Loucy (cell line): ENCODE data around the gene MCF2L.
"Not testable (repeated sequence)": the region's sequence is repeated elsewhere in the genome, so short reads cannot be mapped to it uniquely, and the experiment has no call there.

ENCODE experiments used
- H2AFZ ChIP-seq: fragments of 200-600 bp; sonication (generic); 2 replicates; pipeline ENCODE4 v1.6.0; 2016; ENCODE audit warnings: antibody characterized with exemption, mild to moderate bottlenecking, low read length, moderate library complexity
- H3F3A ChIP-seq: fragments of 200-600 bp; 2 replicates; pipeline ENCODE4 v1.6.0; 2016; ENCODE audit warnings: antibody characterized with exemption, low read depth, mild to moderate bottlenecking
- H3K27me3 ChIP-seq: fragments of 200-600 bp; sonication (generic); 2 replicates; pipeline ENCODE4 v1.6.1; 2014; ENCODE audit warnings: low read length, mild to moderate bottlenecking; ENCODE audit not compliant: insufficient read depth, poor library complexity, severe bottlenecking
- H3K36me3 ChIP-seq: fragments of 200-600 bp; sonication (generic); 2 replicates; pipeline ENCODE4 v1.6.1; 2016; ENCODE audit warnings: low read length; ENCODE audit not compliant: insufficient read depth
- H3K4me1 ChIP-seq: fragments of 200-600 bp; sonication (generic); 2 replicates; pipeline ENCODE4 v1.5.1; 2014; ENCODE audit warnings: low read length, mild to moderate bottlenecking; ENCODE audit not compliant: insufficient read depth, poor library complexity, severe bottlenecking
- H3K4me2 ChIP-seq: fragments of 200-600 bp; sonication (generic); 2 replicates; pipeline ENCODE4 v1.6.0; 2014; ENCODE audit warnings: antibody characterized with exemption, low read length, low read depth, mild to moderate bottlenecking; ENCODE audit not compliant: poor library complexity, severe bottlenecking
- H3K4me3 ChIP-seq: fragments of 200-600 bp; sonication (generic); 2 replicates; pipeline ENCODE4 v1.5.1; 2014; ENCODE audit warnings: low read length, mild to moderate bottlenecking, mixed read lengths; ENCODE audit not compliant: poor library complexity, severe bottlenecking
- H3K79me2 ChIP-seq: fragments of 200-600 bp; sonication (generic); 2 replicates; pipeline ENCODE4 v1.6.1; 2014; ENCODE audit warnings: low read length; ENCODE audit not compliant: insufficient read depth
- H3K9ac ChIP-seq: fragments of 200-600 bp; sonication (generic); 2 replicates; pipeline ENCODE4 v1.6.0; 2014; ENCODE audit warnings: mild to moderate bottlenecking, low read depth, low read length, moderate library complexity; ENCODE audit not compliant: poor library complexity, severe bottlenecking
- H3K9me2 ChIP-seq: fragments of 200-600 bp; sonication (generic); replicated peaks from 2 replicates; pipeline ENCODE4 v1.6.1; 2016; ENCODE audit warnings: low read depth, low read length, mixed read lengths
- H3K9me3 ChIP-seq: fragments of 200-600 bp; sonication (generic); 2 replicates; pipeline ENCODE4 v1.6.1; 2014; ENCODE audit warnings: mild to moderate bottlenecking, antibody characterized with exemption, low read length, low read depth; ENCODE audit not compliant: insufficient read depth
- H4K20me1 ChIP-seq: fragments of 200-600 bp; sonication (generic); 2 replicates; pipeline ENCODE4 v1.6.0; 2014; ENCODE audit warnings: antibody characterized with exemption, low read length, mild to moderate bottlenecking; ENCODE audit not compliant: insufficient read depth, poor library complexity, severe bottlenecking
- EZH2phosphoT487 ChIP-seq: fragments of 200-600 bp; IDR thresholded peaks from 2 replicates; pipeline ENCODE4 v1.6.1; 2018; ENCODE audit warnings: antibody characterized with exemption, mild to moderate bottlenecking, moderate library complexity, borderline replicate concordance
- TF ChIP-seq, protein P1 (sequence below): fragments of 200-600 bp; sonication (generic); conservative IDR thresholded peaks from 2 replicates; pipeline ENCODE4 v1.5.1; 2014; ENCODE audit warnings: mild to moderate bottlenecking, antibody characterized with exemption, low read length

MCF2L gene

DNA sequence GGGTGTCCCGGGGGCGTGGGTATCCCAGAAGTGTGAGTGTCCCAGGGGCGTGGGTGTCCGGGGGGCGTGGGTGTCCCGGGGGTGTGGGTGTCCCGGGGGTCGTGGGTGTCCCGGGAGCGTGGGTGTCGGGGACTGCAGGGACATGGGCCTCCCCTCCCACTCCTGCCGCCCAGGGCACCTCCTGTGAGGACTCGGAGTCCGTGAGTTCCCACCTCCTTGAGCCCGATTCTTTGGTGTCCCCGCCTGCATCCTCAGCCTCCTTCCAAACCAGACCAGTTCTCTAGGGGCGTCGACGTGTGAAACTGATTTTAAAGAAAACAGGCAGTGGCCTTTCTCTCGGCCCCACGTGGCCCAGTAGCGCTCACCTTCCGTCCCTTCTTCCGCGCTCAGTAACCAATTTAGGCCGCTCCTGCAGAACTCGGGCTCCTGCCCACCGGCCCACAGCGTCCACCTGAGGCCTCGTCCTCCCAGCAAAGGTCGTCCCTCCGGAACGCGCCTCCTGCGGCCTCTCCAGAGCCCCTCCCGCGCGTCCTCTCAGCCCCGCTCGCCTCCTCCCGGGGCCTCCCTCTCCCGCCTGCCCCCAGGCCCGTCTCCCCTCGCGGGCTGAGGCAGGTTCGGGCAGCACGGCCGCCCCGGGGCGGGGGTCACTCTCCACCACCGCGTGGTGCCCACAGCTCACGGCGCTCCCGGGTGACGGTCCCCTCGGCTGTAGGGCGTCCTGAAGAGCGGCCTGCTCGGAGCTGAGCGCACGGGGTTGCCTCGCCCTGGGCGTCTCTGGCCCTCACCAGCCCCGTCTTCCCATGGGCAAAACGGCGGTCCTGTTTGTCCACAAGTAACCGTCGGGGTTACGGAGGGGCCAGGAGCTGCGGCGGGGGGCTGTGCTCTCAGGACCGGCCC, 140.4 kb downstream of the MCF2L start:
- Histone ChIP-seq H3K9ac (no peak overlapping the region), H3K4me2 (no peak overlapping the region), H3K9me3 (no peaks in the 10 kb centered on the region), H3K4me1 (peaks cover 4% of the 10 kb centered on the region), H3K4me3 (no peak overlapping the region), H3K27me3 (no peaks in the 10 kb centered on the region), H3F3A (no peaks in the 10 kb centered on the region), H4K20me1 (no peaks in the 10 kb centered on the region), H2AFZ (no peak overlapping the region), H3K36me3 (no peaks in the 10 kb centered on the region), H3K79me2 (no peaks in the 10 kb centered on the region), H3K9me2 (no peaks in the 10 kb centered on the region)
- no peak for TF ChIP-seq EZH2phosphoT487
- TF ChIP-seq, protein P1, sequence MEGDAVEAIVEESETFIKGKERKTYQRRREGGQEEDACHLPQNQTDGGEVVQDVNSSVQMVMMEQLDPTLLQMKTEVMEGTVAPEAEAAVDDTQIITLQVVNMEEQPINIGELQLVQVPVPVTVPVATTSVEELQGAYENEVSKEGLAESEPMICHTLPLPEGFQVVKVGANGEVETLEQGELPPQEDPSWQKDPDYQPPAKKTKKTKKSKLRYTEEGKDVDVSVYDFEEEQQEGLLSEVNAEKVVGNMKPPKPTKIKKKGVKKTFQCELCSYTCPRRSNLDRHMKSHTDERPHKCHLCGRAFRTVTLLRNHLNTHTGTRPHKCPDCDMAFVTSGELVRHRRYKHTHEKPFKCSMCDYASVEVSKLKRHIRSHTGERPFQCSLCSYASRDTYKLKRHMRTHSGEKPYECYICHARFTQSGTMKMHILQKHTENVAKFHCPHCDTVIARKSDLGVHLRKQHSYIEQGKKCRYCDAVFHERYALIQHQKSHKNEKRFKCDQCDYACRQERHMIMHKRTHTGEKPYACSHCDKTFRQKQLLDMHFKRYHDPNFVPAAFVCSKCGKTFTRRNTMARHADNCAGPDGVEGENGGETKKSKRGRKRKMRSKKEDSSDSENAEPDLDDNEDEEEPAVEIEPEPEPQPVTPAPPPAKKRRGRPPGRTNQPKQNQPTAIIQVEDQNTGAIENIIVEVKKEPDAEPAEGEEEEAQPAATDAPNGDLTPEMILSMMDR: no peak

DNA sequence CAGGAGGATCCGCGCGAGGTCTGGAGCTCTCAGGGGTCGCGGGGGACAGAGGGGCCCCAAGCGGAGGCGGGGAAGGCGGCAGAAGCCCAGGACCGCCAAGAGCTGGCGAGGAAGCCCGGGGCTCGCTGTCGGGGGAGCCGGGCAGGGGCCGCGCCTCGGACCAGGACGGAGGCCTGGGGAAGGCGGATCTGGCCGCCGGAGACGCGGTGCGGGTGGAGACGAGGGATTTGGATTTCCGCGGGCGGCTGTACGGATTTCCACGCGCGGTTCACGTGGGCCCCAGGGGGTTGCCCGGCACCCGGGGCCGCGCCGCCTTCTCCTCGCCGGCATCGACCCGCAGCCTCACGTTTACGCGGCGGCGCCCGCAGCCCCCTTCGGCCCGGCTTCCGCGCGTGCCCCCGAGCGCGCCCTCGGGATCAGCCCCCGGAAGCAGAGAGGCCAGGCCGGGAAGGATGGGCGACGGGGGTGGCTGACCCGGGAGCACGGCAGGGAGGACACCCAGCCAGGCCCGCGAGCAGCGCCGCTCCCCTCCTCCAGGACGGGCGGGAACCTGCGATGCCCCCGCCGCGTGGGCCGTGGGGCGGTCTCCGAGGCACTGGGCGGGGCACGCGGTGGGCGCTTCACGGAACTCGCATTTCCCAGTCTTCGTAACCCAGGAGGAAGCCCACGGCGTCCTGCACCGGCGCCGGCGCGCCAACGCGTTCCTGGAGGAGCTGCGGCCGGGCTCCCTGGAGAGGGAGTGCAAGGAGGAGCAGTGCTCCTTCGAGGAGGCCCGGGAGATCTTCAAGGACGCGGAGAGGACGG, 141.2 kb downstream of the MCF2L start:
- H3K79me2 ChIP-seq: no peaks in the 10 kb centered on the region
- H3K4me1 ChIP-seq: peaks cover 4% of the 10 kb centered on the region
- no peak overlapping the region for H3K9ac ChIP-seq
- no peaks in the 10 kb centered on the region for H3F3A ChIP-seq
- TF ChIP-seq, protein P1: no peak
- no peak for TF ChIP-seq EZH2phosphoT487
- H3K9me3 ChIP-seq: no peaks in the 10 kb centered on the region
- no peaks in the 10 kb centered on the region for H4K20me1 ChIP-seq
- no peaks in the 10 kb centered on the region for H3K9me2 ChIP-seq
- H2AFZ ChIP-seq: no peak overlapping the region
- no peaks in the 10 kb centered on the region for H3K36me3 ChIP-seq
- H3K4me3 ChIP-seq: no peak overlapping the region
- H3K4me2 ChIP-seq: no peak overlapping the region
- no peaks in the 10 kb centered on the region for H3K27me3 ChIP-seq

DNA sequence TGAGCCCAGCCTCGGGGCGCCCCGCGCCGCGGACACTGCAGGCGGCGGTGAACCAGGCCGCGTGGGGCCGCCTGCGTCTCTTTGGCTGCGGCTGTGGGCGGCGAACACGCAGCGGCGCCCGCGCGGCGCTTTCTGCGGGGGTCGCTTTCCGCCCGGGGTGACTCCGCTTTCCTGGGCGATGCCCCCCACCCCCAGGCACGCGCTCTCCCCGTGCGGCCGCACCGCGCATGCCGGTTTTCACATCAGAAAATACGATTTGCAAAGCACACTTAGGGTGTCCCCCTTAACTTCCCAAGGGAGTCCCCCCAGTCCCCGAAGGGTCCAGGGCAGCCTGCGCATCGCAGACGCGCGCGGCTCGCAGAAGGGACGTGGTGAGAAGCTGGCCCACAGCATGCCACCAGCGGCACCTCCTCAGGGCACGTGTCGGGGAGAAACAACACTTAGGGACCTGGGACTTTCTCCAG, 141.9 kb downstream of the MCF2L start:
- Histone ChIP-seq H2AFZ (no peak overlapping the region), H3K79me2 (no peaks in the 10 kb centered on the region), H4K20me1 (no peaks in the 10 kb centered on the region), H3K9ac (no peak overlapping the region), H3K9me3 (no peaks in the 10 kb centered on the region), H3K4me2 (no peak overlapping the region), H3K36me3 (no peaks in the 10 kb centered on the region), H3F3A (no peaks in the 10 kb centered on the region), H3K27me3 (no peaks in the 10 kb centered on the region), H3K9me2 (no peaks in the 10 kb centered on the region), H3K4me1 (peaks cover 4% of the 10 kb centered on the region), H3K4me3 (no peak overlapping the region)
- TF ChIP-seq EZH2phosphoT487: no peak
- TF ChIP-seq, protein P1: no peak

DNA sequence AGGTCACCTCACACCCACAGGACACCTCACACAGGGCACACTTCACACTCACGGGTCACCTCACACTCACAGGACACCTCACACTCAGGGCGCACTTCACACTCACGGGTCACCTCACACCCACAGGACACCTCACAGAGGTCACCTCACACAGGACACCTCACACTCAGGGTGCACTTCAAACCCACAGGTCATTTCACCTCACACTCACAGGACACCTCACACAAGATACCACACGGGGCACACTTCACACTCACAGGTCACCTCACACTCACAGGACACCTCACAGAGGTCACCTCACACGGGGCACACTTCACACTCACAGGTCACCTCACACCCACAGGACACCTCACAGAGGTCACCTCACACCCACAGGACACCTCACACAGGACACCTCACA, 142.8 kb downstream of the MCF2L start:
- not testable (repeated sequence) for H3K79me2 ChIP-seq, H2AFZ ChIP-seq, H4K20me1 ChIP-seq, H3K9me2 ChIP-seq, H3K4me1 ChIP-seq, H3K27me3 ChIP-seq, H3K9me3 ChIP-seq, H3K4me2 ChIP-seq, H3F3A ChIP-seq, H3K9ac ChIP-seq, H3K4me3 ChIP-seq, H3K36me3 ChIP-seq

DNA sequence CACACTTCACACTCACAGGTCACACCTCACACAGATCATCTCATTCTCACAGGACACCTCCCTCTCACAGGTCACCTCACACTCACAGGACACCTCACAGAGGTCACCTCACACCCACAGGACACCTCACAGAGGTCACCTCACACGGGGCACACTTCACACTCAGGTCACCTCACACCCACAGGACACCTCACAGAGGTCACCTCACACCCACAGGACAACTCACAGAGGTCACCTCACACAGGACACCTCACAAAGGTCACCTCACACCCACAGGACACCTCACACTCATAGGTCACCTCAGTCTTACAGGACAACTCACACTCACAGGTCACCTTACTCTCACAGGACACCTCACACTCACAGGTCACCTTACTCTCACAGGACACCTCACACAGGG, 143.5 kb downstream of the MCF2L start:
- H3K4me1 ChIP-seq, H3K4me2 ChIP-seq, H3K4me3 ChIP-seq, H3K27me3 ChIP-seq, H3K9me2 ChIP-seq, H4K20me1 ChIP-seq, H3K9me3 ChIP-seq, H2AFZ ChIP-seq, H3F3A ChIP-seq, H3K9ac ChIP-seq, H3K36me3 ChIP-seq, H3K79me2 ChIP-seq: not testable (repeated sequence)
